ENCODE data around the gene OR1K1.
"Not testable (repeated sequence)": the region's sequence is repeated elsewhere in the genome, so short reads cannot be mapped to it uniquely, and the experiment has no call there.

OR1K1 gene, protein sequence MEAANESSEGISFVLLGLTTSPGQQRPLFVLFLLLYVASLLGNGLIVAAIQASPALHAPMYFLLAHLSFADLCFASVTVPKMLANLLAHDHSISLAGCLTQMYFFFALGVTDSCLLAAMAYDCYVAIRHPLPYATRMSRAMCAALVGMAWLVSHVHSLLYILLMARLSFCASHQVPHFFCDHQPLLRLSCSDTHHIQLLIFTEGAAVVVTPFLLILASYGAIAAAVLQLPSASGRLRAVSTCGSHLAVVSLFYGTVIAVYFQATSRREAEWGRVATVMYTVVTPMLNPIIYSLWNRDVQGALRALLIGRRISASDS

DNA sequence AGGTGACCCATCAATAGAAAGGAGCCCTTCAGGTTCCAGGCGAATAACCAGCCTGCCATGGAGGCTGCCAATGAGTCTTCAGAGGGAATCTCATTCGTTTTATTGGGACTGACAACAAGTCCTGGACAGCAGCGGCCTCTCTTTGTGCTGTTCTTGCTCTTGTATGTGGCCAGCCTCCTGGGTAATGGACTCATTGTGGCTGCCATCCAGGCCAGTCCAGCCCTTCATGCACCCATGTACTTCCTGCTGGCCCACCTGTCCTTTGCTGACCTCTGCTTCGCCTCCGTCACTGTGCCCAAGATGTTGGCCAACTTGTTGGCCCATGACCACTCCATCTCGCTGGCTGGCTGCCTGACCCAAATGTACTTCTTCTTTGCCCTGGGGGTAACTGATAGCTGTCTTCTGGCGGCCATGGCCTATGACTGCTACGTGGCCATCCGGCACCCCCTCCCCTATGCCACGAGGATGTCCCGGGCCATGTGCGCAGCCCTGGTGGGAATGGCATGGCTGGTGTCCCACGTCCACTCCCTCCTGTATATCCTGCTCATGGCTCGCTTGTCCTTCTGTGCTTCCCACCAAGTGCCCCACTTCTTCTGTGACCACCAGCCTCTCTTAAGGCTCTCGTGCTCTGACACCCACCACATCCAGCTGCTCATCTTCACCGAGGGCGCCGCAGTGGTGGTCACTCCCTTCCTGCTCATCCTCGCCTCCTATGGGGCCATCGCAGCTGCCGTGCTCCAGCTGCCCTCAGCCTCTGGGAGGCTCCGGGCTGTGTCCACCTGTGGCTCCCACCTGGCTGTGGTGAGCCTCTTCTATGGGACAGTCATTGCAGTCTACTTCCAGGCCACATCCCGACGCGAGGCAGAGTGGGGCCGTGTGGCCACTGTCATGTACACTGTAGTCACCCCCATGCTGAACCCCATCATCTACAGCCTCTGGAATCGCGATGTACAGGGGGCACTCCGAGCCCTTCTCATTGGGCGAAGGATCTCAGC is at the start of gene OR1K1:
Gene OR1K1 (plus strand): TSS at position 58 of the 995 bp plus-strand sequence. CDS start 0 bp downstream, at position 58.
- DNase-seq (ENCODE audit: low spot score) = no peak

DNA sequence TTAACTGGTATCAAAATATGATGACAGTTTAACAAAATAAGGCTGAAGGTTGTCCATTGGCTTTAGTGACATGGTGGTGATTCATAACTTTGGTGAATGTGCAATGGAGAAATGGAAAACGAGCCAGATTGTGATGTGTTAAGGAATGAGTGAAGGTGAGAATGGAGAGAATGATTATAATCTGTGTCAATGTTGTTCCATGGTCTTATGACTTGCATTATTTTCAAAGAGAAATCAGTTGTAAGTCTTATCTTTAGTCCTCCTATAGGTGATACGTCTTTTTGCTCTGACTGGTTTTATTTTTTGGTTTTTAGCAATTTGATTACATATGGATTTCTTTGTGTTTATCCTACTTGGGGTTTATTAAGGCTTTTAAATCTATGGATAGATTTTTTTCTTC is 45.1 kb upstream of the OR1K1 start:
- no peak for DNase-seq (ENCODE audit: low spot score)

DNA sequence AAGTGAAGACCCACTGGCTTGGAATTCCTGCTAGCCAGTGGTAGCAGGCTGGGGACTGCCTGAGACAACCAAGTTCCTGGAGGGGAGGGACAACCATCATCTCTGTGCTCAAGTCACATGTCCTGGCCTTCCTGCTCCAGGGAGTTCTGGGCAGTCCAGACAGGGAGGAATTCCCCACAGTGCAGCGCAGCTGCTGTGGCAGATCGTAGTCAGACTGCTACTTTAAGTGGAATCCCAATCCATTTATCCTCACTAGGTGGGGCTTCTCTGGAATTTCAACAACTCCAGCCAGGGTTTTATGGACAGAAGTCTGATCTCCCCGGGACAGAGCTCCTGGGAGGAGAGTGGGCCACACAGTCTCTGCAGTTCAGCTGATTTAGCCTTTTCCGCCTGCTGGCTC is 32.1 kb upstream of the OR1K1 start:
- no peak for DNase-seq (ENCODE audit: low spot score)

DNA sequence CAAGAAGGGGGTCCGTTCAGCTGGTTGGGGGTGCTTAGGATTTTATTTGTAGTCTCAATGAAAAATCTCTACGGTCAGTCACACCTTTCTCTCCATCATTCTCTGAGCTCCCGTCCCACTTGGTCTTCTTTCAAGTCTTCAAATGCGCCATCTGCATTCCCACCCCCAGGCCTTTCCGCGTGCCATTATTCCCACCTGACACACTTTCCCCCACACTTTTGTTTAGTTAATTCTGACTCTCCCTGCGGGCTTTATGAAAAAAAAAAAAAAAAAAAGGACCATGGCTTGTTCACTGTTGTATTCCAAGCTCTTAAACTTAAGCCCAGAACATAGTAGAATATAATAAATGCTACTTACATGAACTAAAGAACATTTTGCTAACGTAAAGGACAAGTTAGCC is 22.9 kb upstream of the OR1K1 start:
- DNase-seq (ENCODE audit: low spot score) = no peak

DNA sequence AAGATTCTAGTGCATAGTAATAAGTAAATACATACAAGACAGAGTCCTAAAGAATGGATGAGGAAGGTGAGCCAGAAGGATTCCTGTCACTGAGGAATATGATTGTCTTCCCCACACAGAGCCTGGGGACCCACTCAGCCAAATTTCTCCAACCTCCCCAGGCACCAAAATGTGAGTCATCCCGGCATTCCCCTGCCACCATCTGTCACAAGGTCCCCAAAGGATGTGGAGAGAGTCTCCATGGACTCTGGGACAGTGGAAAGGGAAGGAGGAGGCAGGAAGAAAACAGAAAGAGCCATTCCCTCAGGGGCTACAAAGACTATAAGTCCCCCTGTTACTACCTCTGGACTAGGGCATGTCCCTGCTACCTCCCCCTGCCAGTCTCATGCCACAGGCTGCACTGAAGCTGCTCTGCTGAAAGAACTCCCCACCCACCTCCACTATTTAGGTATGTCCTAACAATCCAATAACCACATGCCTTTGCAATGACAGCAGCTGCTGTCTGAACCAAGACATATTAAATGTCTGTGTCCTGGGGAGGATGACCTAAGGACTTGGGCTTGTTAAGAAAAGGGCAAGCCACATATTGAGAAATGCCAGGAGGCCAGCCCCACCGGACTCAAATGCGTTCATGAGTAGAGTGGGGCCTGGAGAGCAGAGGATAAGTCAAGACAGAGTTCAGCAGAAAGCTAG is 21.8 kb upstream of the OR1K1 start:
- DNase-seq (ENCODE audit: low spot score) = peak; percentile 90

DNA sequence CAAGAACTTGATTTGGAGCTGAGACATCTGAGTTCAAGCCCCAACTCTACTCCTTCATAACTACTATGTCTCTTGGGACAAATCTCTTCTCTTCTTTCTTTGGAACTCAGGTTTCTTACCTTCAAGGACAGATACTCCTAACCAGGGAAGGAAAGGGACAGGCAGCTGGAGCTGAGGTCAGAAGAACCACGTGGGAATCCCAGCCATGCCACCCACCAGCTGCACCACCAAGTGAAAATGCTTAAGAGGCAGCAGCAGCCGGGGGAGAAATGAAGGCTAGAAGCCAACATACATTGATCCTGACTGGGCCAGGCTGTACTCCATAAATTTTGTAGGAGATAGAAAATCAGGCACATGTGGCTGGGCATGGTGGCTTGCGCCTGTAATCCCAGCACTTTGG is 20.7 kb upstream of the OR1K1 start:
- DNase-seq (ENCODE audit: low spot score) = no peak

DNA sequence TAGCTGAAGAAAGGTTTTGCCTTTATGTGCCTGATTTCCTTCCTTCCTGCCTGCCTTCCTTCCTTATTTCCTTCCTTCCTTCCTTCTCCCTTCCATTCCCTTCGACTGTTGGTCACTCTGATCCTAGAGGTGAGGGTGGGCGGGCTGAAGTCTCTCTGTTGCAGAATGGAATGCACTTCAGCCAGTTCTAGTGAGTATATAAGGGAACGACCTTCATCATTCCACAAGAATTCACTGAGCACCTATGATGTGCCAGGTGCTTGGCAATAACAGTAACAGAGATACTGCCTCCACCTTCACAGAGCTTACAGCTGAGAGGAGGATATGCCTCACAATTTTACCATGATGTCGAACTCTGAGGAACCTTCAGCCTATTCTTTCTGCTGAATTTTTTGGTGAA is 19.9 kb upstream of the OR1K1 start:
- DNase-seq (ENCODE audit: low spot score) = no peak

DNA sequence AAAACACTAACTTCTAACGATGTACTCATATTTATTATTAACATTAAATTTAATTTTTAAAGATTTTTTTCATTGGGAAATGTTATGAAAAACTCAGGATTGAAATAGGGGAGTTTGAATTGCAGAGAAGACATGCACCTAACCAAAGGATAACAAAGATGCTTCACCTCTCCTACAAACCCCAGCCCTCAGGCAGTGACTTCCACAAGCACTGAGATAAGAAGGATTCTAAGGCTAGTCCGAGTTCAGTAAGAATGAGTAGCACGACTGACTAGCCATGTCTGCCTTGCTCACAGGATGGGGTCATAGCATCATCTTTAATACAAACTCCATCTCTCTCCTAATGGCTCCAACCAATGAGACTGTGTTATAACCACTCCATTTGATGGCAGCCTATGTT is 18.3 kb upstream of the OR1K1 start:
- DNase-seq (ENCODE audit: low spot score) = no peak

DNA sequence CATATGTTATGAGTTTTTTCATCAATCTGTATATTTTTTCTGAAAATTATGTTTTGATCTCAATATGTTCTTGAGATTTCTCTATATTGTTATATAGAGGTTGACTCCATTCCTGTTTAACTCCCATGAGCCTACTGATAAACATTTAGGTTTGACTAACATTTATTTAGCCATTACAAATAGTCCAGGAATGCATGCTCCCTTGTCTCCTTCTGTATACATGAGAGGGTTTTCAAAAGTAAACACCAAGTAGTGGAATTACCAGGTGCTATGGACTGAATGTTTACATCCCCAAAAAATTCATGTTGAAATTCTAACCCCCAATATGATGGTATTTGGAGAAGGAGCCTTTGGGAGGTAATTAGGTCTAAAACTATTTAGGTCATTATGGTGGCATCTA is 14.7 kb upstream of the OR1K1 start:
- no peak for DNase-seq (ENCODE audit: low spot score)

DNA sequence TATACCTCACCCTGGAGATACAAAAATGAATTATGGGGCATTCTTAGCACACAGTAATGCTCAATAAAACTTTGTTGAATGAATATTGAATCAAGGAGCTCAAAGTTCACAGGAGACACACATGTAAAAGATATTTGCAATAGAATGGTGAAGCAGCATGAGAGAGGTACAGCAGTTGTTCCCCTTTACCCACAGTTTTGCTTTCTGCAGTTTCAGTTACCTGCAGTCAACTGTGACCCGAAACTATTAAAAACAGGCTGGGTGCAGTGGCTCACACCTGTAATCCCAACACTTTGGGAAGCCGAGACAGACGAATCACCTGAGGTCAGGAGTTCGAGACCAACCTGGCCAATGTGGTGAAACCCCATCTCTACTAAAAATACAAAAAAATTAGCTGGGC is 13.6 kb upstream of the OR1K1 start:
- DNase-seq (ENCODE audit: low spot score) = no peak

DNA sequence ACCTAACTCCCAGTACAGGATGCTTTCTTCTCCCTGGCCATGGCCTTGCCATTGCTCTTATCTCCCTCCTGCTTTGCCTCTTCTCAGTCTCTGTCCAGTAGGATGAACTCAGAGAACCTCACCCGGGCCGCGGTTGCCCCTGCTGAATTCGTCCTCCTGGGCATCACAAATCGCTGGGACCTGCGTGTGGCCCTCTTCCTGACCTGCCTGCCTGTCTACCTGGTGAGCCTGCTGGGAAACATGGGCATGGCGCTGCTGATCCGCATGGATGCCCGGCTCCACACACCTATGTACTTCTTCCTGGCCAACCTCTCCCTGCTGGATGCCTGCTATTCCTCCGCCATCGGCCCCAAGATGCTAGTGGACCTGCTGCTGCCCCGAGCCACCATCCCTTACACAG is 11.1 kb upstream of the OR1K1 start, which contains the start of gene OR5C1:
Gene OR5C1 (plus strand): TSS at position 103 of the 400 bp plus-strand sequence. CDS start 0 bp downstream, at position 103.
- no peak for DNase-seq (ENCODE audit: low spot score)

DNA sequence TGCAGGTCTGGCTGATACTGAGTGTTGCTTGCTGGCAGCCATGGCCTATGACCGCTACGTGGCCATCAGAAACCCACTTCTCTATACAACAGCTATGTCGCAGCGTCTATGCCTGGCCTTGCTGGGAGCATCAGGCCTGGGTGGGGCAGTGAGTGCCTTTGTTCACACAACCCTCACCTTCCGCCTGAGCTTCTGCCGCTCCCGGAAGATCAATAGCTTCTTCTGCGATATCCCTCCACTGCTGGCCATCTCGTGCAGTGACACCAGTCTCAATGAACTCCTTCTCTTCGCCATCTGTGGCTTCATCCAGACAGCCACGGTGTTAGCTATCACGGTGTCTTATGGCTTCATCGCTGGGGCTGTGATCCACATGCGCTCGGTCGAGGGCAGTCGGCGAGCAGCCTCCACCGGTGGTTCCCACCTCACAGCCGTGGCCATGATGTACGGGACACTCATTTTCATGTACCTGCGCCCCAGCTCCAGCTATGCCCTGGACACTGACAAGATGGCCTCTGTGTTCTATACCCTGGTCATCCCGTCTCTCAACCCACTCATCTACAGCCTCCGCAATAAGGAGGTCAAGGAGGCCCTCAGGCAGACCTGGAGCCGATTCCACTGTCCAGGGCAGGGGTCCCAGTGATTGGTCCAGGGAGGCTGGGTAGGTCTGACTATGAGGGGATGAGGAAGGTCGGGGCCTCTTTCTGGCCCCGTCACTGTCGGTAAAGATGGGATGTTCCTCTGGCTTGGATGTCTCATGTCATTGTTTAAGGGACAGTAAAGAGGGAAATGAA is 10.5 kb upstream of the OR1K1 start:
- DNase-seq (ENCODE audit: low spot score) = no peak

DNA sequence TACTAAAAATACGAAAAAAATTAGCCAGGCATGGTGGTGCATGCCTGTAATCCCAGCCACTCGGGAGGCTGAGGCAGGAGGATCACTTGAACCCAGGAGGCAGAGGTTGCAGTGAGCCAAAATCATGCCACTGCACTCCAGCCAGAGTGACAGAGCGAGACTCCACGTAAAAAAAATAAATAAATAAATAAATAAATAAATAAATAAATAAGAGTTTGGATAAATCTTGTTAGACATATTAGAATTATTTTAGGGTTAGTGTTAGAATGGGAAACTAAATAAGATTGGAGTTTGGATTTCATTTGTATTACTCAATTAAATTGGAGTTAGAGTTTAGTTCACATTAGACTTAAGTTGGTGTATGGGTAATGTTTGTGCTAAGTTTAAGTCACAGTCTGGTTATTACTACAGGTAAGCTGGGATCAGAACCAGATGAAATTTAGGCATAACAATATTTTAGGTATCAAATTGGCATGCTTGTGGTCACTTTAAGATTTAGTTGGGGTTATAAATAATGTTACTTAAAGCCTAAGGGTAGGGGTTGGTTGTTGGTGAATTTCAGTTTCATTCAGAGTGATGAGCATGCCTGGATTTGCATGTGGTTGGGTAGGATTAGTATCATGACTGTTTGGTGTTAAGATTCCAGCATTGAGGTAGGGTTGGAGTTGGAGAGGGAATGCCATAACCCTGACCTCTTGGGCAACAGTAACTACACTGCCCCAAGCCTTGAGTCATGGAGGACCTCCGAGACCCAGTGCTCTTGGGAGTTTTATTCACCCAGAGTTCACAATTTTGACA is 7.9 kb upstream of the OR1K1 start:
- no peak for DNase-seq (ENCODE audit: low spot score)

DNA sequence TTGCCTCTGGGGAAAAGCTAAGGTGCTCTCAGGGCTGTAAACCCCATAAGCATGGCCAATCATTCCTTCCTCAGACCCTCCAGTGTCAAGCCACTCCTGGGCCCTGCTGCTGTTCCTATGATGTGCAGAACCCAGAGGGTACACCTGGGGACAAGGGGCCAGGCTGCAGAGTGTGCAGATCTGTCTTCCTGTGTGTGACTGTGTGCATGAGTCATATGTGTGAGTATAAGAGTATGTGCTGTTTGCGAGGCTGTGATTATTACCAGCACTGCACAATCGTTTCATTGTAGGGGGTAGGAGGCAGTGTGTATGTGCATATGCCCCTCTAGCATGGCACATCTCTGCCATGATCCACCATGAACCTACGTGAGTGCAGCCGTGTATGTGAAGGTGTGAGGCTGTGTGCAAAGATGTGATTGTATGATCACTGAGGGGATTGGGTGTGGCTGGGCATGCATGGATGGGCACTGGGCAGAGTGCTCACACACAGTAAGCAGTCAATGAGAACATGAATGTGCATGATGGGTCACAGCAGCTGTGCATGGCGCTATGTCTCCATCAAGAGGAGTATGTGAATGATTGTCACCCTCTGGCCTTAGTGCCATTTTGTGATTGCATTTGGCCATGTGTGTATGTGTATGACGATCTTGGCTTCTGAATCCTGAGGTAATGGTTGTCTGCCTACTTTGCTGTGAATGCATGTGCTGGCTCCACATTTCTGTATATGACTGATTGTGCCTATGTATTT is 2.4 kb upstream of the OR1K1 start:
- no peak for DNase-seq (ENCODE audit: low spot score)

DNA sequence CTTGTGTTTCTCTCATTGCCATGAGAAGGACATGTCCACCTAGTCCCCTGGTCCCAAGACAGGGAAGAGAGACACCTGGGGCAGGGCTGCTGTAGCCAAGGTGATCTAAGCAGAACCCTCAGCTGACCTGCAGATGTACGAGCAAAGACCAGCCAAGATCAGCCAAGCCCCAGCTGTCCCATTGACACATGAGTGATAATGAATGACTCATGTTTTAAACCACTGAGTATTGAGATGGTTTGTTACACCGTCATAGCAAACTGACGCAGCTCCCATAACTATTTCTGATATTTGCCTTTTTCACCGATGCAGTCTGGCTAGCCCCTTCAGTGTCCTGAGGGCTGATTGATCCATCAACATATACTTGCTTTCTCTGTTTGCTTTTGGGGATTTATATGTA is 6.7 kb downstream of the OR1K1 start:
- no peak for DNase-seq (ENCODE audit: low spot score)

DNA sequence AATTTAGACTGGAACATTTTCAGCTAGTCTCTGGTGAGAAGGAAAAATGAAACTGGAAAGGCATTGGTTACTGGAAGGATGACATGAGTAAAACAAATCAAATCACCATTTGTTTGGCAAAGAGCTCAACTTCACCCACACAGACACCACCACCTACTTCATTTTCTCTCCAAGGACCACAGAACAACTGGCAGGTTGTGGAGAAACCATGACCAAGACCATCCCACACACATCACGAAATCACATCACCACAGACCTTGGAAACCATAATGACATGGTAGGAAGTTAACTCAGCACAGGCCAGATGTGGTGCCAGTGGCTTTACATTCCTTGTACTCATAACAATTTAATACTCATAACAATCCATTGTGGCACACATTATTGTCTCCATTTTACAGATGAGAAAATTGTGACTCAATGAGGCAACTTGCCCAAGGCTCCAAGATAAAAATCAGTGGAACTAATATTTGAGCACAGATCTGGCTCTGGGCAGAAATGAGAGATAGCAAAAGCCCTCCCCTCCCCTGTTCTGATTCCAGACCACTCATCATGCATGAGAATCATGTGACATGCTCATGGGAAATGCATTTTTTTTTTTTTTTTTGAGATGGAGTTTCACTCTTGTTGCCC is 7.5 kb downstream of the OR1K1 start:
- DNase-seq (ENCODE audit: low spot score) = no peak

DNA sequence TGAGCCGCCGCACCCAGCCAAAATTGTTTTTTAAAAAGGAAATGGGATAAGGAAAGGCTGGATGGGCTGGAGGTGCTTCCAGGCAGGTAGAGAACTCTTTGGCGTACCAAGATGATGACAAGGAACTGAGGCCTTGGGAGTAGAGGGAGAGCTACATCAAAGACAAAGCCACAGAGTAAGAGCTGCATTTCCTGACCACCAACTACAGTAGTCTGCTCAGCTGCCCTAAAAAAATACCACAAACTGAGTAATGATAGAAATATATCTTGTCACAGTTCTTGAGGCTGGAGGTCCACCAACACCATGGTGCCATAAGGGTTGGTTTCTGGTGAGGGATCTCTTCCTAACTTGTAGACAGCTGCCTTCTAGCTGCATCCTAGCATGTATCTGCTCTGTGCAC is 8.2 kb downstream of the OR1K1 start:
- DNase-seq (ENCODE audit: low spot score) = no peak

DNA sequence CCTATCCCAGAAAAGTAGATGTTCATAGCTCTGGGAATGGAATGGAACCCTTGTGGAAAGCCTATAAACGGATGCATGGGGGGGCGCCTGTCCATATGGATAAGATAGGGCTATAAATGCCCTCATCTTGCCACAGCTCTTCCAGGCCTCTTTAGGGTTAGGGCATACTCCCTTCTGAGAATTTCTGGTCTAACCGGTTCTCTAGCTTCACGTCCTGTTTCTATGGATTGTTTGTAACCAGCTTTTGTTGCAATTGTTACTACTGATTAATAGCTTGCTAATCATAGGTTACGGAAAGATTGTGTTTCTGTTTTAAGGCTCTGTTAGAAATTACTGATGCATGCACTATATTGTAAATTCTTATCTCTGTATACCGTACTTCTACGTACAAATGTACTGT is 9.3 kb downstream of the OR1K1 start:
- not testable (repeated sequence) for DNase-seq (ENCODE audit: low spot score)

DNA sequence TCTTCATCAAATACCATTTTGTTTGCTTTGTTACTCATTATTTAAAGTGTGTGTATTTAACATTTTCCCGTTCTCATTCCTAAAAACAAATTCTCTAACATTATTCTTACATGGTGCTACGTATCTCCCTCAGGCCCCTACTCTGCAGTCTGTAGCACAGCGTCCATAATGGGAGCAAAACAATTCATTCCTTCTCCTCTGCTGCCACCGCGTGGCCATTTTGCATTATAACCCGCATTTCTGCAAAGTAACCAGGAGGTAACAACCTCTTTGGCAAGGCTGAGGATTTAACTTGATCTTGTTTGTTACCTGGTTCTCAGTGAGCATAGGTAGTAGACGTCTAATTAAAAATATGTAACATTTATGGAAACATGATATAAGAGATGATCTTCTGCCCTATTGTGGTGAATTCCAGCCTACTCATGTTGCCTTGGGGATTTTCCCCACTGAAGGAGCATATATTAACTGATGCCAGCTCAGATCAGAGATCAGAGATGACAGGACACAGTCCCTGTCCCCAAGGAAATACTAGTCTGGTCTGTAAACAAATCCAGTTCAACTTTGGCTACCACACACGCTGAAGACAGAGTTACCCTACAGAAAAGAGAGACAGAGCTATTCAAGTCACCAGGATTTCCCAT is 10.5 kb downstream of the OR1K1 start:
- DNase-seq (ENCODE audit: low spot score) = peak; percentile 83
